ENCODE measurements around the gene KLF3.

DNA sequence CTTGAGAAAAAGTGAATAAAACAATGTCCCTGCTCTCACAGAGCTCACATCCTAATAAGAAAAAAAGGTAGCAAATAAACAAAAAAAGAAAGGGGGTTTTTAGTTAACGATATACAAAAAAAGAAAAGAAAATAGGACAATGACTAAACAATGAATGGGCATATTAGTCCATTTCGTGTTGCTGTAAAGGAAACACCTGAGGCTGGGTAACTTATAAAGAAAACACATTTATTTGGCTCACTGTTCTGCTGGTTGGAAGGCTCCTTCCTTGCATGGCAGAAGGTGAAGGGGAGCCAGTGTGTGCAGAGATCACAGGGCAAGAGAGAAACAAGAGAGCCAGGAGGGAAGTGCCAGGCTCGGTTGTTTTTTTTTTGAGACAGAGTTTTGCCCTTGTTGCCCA lies 4.7 kb upstream of the KLF3 start:
- no peak for TF ChIP-seq POLR2A (IDR thresholded peaks at IDR 0.05; ENCODE audit: low read length)
- no peak for TF ChIP-seq GATA1 (IDR thresholded peaks at IDR 0.05; ENCODE audit: low read depth, low read length)

All from erythroblast (primary cell).